Endothelial cell (in vitro differentiated cells): ENCODE data around the gene MRPS2. TPM values are rescaled to one million over a fixed set of nuclear protein-coding genes. Genes with fewer than 3 reads are reported as not detected.

Experiments
- DNase-seq: peaks from one replicate; pipeline ENCODE4 v3.0.0; 2021; ENCODE audit warnings: low spot score
- H3K27ac Mint-ChIP-seq: one replicate; pipeline ENCODE4 v1.8.0; 2021; ENCODE audit warnings: mixed read lengths, inconsistent platforms; ENCODE audit not compliant: unreplicated experiment
- H3K27me3 Mint-ChIP-seq: one replicate; pipeline ENCODE4 v1.8.0; 2021; ENCODE audit warnings: mild to moderate bottlenecking, moderate library complexity, mixed read lengths, inconsistent platforms; ENCODE audit not compliant: unreplicated experiment
- H3K36me3 Mint-ChIP-seq: one replicate; pipeline ENCODE4 v1.8.0; 2021; ENCODE audit warnings: mild to moderate bottlenecking, low read depth, mixed read lengths, inconsistent platforms; ENCODE audit not compliant: unreplicated experiment
- H3K4me1 Mint-ChIP-seq: one replicate; pipeline ENCODE4 v1.8.0; 2021; ENCODE audit warnings: mild to moderate bottlenecking, mixed read lengths, inconsistent platforms; ENCODE audit not compliant: unreplicated experiment
- H3K4me3 Mint-ChIP-seq: one replicate; pipeline ENCODE4 v1.8.0; 2021; ENCODE audit warnings: mild to moderate bottlenecking, mixed read lengths, inconsistent platforms; ENCODE audit not compliant: unreplicated experiment
- H3K9me3 Mint-ChIP-seq: one replicate; pipeline ENCODE4 v1.8.0; 2021; ENCODE audit warnings: mixed read lengths, inconsistent platforms; ENCODE audit not compliant: unreplicated experiment
- total RNA-seq: library from RNA; stranded (reverse); fragmentation: NEBNext Ultra II Directional; extraction: Animal tissue kit (Norgen Biotek cat#: 25700); gene quantifications from one replicate; pipeline ENCODE4 v1.2.1, GENCODE V29; 2021; ENCODE audit not compliant: unreplicated experiment
- TF ChIP-seq, protein P1 (sequence below): fragments of 200-600 bp; sonication (generic); IDR thresholded peaks from one replicate; pipeline ENCODE4 v1.5.0; 2021; ENCODE audit warnings: antibody characterized with exemption; ENCODE audit not compliant: unreplicated experiment

Gene MRPS2
- total RNA-seq, 1 donor from 2014 or later, result 42.8 TPM

DNA sequence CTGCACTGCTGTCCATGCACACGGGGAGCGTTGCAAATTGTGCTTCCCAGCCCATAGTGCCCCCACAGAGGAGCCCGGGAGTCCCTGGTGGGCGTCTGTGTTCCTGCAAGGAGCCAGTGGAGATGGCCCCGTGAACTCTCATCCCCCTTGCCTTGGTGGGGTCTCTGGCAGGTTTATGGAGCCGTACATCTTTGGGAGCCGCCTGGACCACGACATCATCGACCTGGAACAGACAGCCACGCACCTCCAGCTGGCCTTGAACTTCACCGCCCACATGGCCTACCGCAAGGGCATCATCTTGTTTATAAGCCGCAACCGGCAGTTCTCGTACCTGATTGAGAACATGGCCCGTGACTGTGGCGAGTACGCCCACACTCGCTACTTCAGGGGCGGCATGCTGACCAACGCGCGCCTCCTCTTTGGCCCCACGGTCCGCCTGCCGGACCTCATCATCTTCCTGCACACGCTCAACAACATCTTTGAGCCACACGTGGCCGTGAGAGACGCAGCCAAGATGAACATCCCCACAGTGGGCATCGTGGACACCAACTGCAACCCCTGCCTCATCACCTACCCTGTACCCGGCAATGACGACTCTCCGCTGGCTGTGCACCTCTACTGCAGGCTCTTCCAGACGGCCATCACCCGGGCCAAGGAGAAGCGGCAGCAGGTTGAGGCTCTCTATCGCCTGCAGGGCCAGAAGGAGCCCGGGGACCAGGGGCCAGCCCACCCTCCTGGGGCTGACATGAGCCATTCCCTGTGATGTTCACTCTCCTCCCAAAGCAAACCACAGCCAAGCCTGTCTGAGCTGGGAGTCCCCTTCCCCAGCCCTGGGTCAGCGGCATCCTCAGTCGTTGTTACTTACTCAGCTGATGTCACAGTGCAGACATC is 3.1 kb downstream of the MRPS2 start:
- H3K9me3 Mint-ChIP-seq, result no peaks in the 10 kb centered on the region
- peaks cover 11% of the 10 kb centered on the region for H3K36me3 Mint-ChIP-seq
- H3K4me1 Mint-ChIP-seq, result peaks cover 5% of the 10 kb centered on the region
- H3K27me3 Mint-ChIP-seq, result peaks cover 17% of the 10 kb centered on the region
- no peak for DNase-seq
- H3K4me3 Mint-ChIP-seq, result peak overlapping the region; percentile 51
- no peak overlapping the region for H3K27ac Mint-ChIP-seq
- TF ChIP-seq, protein P1, sequence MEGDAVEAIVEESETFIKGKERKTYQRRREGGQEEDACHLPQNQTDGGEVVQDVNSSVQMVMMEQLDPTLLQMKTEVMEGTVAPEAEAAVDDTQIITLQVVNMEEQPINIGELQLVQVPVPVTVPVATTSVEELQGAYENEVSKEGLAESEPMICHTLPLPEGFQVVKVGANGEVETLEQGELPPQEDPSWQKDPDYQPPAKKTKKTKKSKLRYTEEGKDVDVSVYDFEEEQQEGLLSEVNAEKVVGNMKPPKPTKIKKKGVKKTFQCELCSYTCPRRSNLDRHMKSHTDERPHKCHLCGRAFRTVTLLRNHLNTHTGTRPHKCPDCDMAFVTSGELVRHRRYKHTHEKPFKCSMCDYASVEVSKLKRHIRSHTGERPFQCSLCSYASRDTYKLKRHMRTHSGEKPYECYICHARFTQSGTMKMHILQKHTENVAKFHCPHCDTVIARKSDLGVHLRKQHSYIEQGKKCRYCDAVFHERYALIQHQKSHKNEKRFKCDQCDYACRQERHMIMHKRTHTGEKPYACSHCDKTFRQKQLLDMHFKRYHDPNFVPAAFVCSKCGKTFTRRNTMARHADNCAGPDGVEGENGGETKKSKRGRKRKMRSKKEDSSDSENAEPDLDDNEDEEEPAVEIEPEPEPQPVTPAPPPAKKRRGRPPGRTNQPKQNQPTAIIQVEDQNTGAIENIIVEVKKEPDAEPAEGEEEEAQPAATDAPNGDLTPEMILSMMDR, result no peak

DNA sequence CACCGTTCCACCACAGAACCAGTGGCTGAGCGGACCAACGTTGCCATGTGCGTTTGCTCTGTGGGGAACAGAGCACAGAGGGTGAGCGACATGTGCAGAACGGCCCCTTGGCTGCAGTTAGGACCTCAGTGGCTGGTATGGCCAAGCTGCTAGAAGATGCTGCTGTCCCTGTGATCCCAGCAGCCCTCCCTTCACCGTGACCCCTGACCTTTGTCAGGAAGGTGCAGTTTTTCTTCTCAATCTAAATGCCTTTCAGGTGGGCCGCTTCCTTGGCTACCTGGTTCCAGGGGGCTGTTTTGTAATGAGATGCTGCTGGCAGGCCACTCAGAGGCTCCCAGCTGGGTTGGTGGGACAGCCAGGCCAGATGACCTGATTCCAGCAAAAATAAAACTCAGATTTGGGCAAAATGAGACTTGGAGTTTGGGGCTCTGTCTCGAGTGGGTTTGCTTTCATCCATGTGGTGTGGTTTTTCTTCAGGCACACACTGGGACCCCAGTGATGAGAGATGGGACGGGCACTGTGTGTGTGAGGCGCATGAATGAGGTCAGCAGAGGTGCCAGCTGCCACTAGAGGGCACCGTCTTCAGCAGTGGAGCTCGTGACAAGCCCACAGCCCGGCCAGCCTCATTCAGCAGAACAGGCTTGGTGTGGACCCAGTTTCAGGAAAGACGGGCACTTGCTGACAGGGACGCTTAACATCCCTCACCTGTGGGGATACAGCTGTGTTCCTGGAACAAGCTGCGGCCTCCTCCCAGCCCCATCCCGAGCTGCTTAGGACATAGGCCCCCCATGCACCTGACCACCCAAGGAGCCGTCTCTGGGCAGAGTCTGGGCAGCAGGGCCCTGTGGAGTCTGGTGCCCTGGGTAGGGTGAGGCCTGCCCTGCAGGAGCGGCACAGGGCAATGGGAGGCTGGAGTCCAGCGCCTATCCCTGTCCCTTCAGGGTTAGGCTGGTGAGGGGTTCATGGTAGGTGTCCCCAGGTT is 4.1 kb downstream of the MRPS2 start:
- H3K27ac Mint-ChIP-seq, result no peak overlapping the region
- TF ChIP-seq, protein P1, result peak; percentile 51
- peaks cover 17% of the 10 kb centered on the region for H3K27me3 Mint-ChIP-seq
- H3K4me3 Mint-ChIP-seq, result peak overlapping the region; percentile 25
- H3K4me1 Mint-ChIP-seq, result peaks cover 5% of the 10 kb centered on the region
- peak; percentile 72 for DNase-seq
- H3K36me3 Mint-ChIP-seq, result peaks cover 11% of the 10 kb centered on the region
- no peaks in the 10 kb centered on the region for H3K9me3 Mint-ChIP-seq

DNA sequence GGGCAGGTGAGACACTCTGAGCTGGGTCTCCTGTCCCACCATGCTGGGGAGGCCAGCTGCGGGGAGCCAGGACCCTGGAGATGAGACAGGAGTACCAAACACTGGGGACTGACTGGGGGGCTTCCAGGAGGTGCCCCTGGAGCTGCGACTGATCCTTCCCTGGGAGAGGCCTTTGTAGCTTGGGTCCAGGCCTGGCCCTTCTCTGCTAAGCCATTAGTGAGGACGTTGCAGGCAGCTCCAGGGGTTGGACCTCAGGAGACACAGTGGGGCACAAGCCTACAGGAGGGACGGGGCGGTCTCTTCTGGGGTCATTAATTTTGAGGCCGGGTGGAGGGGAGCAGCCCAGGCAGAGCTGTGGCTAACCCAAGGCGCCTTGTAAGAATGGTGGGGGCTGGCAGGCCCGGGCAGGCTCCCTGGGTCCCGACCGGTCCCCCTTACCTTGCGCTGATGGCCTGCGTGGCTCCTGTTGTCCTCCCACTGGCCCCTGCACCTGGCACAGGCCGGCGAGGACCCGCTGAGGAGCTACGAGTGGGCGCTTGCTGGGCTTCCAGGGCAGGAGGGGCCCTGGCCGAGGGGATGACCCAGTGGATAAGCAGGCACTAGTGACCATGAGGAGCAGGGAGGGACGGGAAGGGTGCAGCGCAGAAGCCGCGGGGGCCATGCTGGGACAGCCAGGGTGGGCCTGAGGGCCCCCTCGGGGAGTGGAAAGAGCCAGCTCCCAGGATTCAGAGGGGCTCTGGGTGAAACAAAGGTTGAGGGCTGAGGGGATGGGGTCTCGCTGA is 5.1 kb downstream of the MRPS2 start:
- H3K4me1 Mint-ChIP-seq, result peaks cover 5% of the 10 kb centered on the region
- H3K4me3 Mint-ChIP-seq, result no peak overlapping the region
- H3K27me3 Mint-ChIP-seq, result peaks cover 17% of the 10 kb centered on the region
- peaks cover 11% of the 10 kb centered on the region for H3K36me3 Mint-ChIP-seq
- TF ChIP-seq, protein P1, result no peak
- DNase-seq, result no peak
- no peaks in the 10 kb centered on the region for H3K9me3 Mint-ChIP-seq
- no peak overlapping the region for H3K27ac Mint-ChIP-seq

DNA sequence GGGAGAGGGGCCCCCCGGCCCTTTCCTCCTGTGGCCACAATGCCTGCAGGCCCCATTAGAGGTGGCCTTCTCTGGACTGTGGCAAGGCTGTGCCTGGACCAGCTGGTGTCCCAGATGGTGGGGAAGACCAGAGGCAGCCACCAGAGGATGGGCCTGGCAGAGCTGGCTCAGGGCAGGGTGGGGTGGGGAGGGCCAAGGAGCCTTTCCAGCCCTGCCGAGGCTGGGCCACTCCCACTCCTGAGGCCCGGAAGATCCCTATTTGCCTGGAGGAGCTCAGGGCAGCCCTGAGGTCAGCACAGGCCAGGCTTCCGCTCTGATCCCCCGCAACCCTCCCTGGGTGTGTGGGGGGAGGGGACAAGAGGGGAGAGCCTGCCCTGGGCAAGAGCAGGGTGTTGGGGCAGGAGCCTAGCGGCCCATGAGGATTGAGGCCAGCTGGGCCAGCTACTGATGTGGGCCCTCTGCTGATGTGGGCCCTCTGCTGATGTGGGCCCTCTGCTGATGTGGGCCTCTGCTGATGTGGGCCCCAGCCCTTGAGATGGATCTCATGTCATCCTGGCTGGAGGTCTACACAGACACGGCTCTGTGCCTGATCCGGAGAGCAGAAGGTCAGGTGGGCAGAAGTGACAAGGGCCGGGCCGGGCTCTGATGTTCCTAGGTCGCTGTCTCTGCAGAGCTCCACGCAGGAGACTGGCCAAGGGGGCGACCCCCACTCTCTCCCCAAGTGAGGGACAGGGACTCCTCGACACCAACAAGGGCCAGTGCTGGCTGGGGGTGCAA is 6.0 kb downstream of the MRPS2 start:
- peaks cover 3% of the 10 kb centered on the region for H3K4me1 Mint-ChIP-seq
- DNase-seq, result no peak
- H3K27me3 Mint-ChIP-seq, result peaks cover 16% of the 10 kb centered on the region
- H3K9me3 Mint-ChIP-seq, result no peaks in the 10 kb centered on the region
- H3K36me3 Mint-ChIP-seq, result peaks cover 11% of the 10 kb centered on the region
- TF ChIP-seq, protein P1, result no peak
- H3K4me3 Mint-ChIP-seq, result no peak overlapping the region
- no peak overlapping the region for H3K27ac Mint-ChIP-seq
